ENCODE data around the gene PPIF. TPM values are rescaled to one million over a fixed set of nuclear protein-coding genes. Genes with fewer than 3 reads are reported as not detected.

The PPIF gene
- total RNA-seq, 1 experiment from 2014 or later: 160 TPM

GRCh38 chr10:79352035-79352877 is 5.0 kb downstream of the PPIF start:
- Histone ChIP-seq H3K9me3 (ENCODE audit: low read depth, low read length, poor library complexity, severe bottlenecking) (no peaks in the 10 kb centered on the region), H3K27ac (ENCODE audit: low read depth, low read length, poor library complexity, severe bottlenecking) (no peak overlapping the region), H3K4me3 (ENCODE audit: low read depth, low read length, poor library complexity, severe bottlenecking) (no peak overlapping the region), H3K36me3 (ENCODE audit: insufficient read depth, low read length, poor library complexity, severe bottlenecking) (peaks cover 73% of the 10 kb centered on the region), H3K4me1 (ENCODE audit: insufficient read depth, low read length, poor library complexity, severe bottlenecking) (peaks cover 10% of the 10 kb centered on the region), H3K27me3 (replicated peaks; ENCODE audit: insufficient read depth, low read depth, low read length, poor library complexity) (no peaks in the 10 kb centered on the region)
- intact Hi-C loops (cut with micrococcal nuclease; ENCODE audit: unreplicated experiment): no loop called here
- POLR2A ChIA-PET (ENCODE audit: low non-redundant PET): no interaction called here
- DNase-seq (ENCODE audit: low spot score): no peak
- BruUV-seq (replicated peaks): no TSS peak
- TF ChIP-seq, protein P1, sequence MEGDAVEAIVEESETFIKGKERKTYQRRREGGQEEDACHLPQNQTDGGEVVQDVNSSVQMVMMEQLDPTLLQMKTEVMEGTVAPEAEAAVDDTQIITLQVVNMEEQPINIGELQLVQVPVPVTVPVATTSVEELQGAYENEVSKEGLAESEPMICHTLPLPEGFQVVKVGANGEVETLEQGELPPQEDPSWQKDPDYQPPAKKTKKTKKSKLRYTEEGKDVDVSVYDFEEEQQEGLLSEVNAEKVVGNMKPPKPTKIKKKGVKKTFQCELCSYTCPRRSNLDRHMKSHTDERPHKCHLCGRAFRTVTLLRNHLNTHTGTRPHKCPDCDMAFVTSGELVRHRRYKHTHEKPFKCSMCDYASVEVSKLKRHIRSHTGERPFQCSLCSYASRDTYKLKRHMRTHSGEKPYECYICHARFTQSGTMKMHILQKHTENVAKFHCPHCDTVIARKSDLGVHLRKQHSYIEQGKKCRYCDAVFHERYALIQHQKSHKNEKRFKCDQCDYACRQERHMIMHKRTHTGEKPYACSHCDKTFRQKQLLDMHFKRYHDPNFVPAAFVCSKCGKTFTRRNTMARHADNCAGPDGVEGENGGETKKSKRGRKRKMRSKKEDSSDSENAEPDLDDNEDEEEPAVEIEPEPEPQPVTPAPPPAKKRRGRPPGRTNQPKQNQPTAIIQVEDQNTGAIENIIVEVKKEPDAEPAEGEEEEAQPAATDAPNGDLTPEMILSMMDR (conservative IDR thresholded peaks at IDR 0.05; ENCODE audit: low read depth, low read length): no peak
- no peak for TF ChIP-seq EZH2 (IDR thresholded peaks at IDR 0.05; ENCODE audit: borderline replicate concordance, low read depth, low read length, poor library complexity, severe bottlenecking)
- CTCF ChIA-PET: no interaction called here

GRCh38 chr10:79353000-79353406 is 5.7 kb downstream of the PPIF start:
- BruUV-seq (replicated peaks): no TSS peak
- intact Hi-C loops (cut with micrococcal nuclease; ENCODE audit: unreplicated experiment): no loop called here
- ChIA-PET CTCF (no interaction called here), POLR2A (ENCODE audit: low non-redundant PET) (no interaction called here)
- DNase-seq (ENCODE audit: low spot score): no peak
- TF ChIP-seq EZH2 (IDR thresholded peaks at IDR 0.05; ENCODE audit: borderline replicate concordance, low read depth, low read length, poor library complexity, severe bottlenecking): no peak
- TF ChIP-seq, protein P1 (conservative IDR thresholded peaks at IDR 0.05; ENCODE audit: low read depth, low read length): no peak
- Histone ChIP-seq H3K4me1 (ENCODE audit: insufficient read depth, low read length, poor library complexity, severe bottlenecking) (peaks cover 10% of the 10 kb centered on the region), H3K27ac (ENCODE audit: low read depth, low read length, poor library complexity, severe bottlenecking) (no peak overlapping the region), H3K27me3 (replicated peaks; ENCODE audit: insufficient read depth, low read depth, low read length, poor library complexity) (no peaks in the 10 kb centered on the region), H3K36me3 (ENCODE audit: insufficient read depth, low read length, poor library complexity, severe bottlenecking) (peaks cover 73% of the 10 kb centered on the region), H3K4me3 (ENCODE audit: low read depth, low read length, poor library complexity, severe bottlenecking) (no peak overlapping the region), H3K9me3 (ENCODE audit: low read depth, low read length, poor library complexity, severe bottlenecking) (no peaks in the 10 kb centered on the region)

DNA sequence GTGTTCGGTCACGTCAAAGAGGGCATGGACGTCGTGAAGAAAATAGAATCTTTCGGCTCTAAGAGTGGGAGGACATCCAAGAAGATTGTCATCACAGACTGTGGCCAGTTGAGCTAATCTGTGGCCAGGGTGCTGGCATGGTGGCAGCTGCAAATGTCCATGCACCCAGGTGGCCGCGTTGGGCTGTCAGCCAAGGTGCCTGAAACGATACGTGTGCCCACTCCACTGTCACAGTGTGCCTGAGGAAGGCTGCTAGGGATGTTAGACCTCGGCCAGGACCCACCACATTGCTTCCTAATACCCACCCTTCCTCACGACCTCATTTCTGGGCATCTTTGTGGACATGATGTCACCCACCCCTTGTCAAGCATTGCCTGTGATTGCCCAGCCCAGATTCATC is 6.5 kb downstream of the PPIF start:
- no peaks in the 10 kb centered on the region for H3K9me3 ChIP-seq (ENCODE audit: low read depth, low read length, poor library complexity, severe bottlenecking)
- intact Hi-C loops (cut with micrococcal nuclease; ENCODE audit: unreplicated experiment): no loop called here
- DNase-seq (ENCODE audit: low spot score): no peak
- H3K4me1 ChIP-seq (ENCODE audit: insufficient read depth, low read length, poor library complexity, severe bottlenecking): peaks cover 4% of the 10 kb centered on the region
- ChIA-PET POLR2A (ENCODE audit: low non-redundant PET) (no interaction called here), CTCF (interaction anchor here (0.6 kb wide), 1 partner anchor 153 kb away, joined by 3 read pairs; no protein-coding TSS in a partner anchor)
- peaks cover 73% of the 10 kb centered on the region for H3K36me3 ChIP-seq (ENCODE audit: insufficient read depth, low read length, poor library complexity, severe bottlenecking)
- no peak overlapping the region for H3K4me3 ChIP-seq (ENCODE audit: low read depth, low read length, poor library complexity, severe bottlenecking)
- H3K27ac ChIP-seq (ENCODE audit: low read depth, low read length, poor library complexity, severe bottlenecking): no peak overlapping the region
- TF ChIP-seq EZH2 (IDR thresholded peaks at IDR 0.05; ENCODE audit: borderline replicate concordance, low read depth, low read length, poor library complexity, severe bottlenecking): no peak
- TF ChIP-seq, protein P1 (conservative IDR thresholded peaks at IDR 0.05; ENCODE audit: low read depth, low read length): no peak
- BruUV-seq (replicated peaks): no TSS peak
- no peaks in the 10 kb centered on the region for H3K27me3 ChIP-seq (replicated peaks; ENCODE audit: insufficient read depth, low read depth, low read length, poor library complexity)

Measured in A673 (cell line).